Liver (tissue), 9 donors: ENCODE measurements around the gene FBLN1. TPM values are rescaled to one million over a fixed set of nuclear protein-coding genes. Genes with fewer than 3 reads are reported as not detected.

Experiments
- DNase-seq: peaks from one replicate; pipeline ENCODE4 v3.0.0-alpha.2; 2017; ENCODE audit warnings: low spot score
- H3K27ac ChIP-seq, 2 donors: one replicate each; pipeline ENCODE4 v1.7.0; 2013; ENCODE audit warnings: inconsistent platforms in 2 of 2, low read length in 2 of 2, control low read depth in 1 of 2, low read depth in 1 of 2, mild to moderate bottlenecking in 1 of 2
- H3K27me3 ChIP-seq, 4 donors: one replicate each; pipeline versions ENCODE4 v1.6.1 to v1.7.0; 2013; ENCODE audit warnings: low read length in 3 of 4, inconsistent platforms in 1 of 4, mild to moderate bottlenecking in 1 of 4, moderate library complexity in 1 of 4; ENCODE audit not compliant: control insufficient read depth in 4 of 4, insufficient read depth in 4 of 4
- H3K36me3 ChIP-seq, 4 donors: one replicate each; pipeline versions ENCODE4 v1.6.1 to v1.7.0; 2013; ENCODE audit warnings: low read length in 3 of 4, mild to moderate bottlenecking in 3 of 4, low read depth in 1 of 4, moderate library complexity in 1 of 4; ENCODE audit not compliant: control insufficient read depth in 4 of 4, insufficient read depth in 3 of 4
- H3K4me1 ChIP-seq, 4 donors: one replicate each; pipeline versions ENCODE4 v1.6.1 to v1.7.0; 2013; ENCODE audit warnings: low read length in 3 of 4, mild to moderate bottlenecking in 3 of 4, moderate library complexity in 1 of 4; ENCODE audit not compliant: control insufficient read depth in 4 of 4, insufficient read depth in 4 of 4
- H3K4me3 ChIP-seq, 3 donors: one replicate each; pipeline versions ENCODE4 v1.6.1 to v1.7.0; 2013; ENCODE audit warnings: low read length in 3 of 3, control low read depth in 1 of 3, low read depth in 1 of 3, mild to moderate bottlenecking in 1 of 3
- H3K9ac ChIP-seq, 2 donors: one replicate each; pipeline ENCODE4 v1.7.0; 2013; ENCODE audit warnings: low read length in 2 of 2, mild to moderate bottlenecking in 2 of 2, moderate library complexity in 2 of 2, control low read depth in 1 of 2, low read depth in 1 of 2
- H3K9me3 ChIP-seq, 4 donors: one replicate each; pipeline versions ENCODE4 v1.6.1 to v1.7.0; 2013; ENCODE audit warnings: low read length in 3 of 4; ENCODE audit not compliant: control insufficient read depth in 4 of 4
- ATF3 ChIP-seq: IDR thresholded peaks from 2 replicates; pipeline ENCODE4 v1.6.1; 2016; ENCODE audit warnings: antibody characterized with exemption
- EGR1 ChIP-seq, 2 donors: IDR thresholded peaks; 2 replicates each; pipeline ENCODE4 v1.6.1; 2016 to 2018; ENCODE audit warnings: antibody characterized with exemption in 2 of 2, low read depth in 2 of 2
- FOXA1 ChIP-seq: IDR thresholded peaks from 2 replicates; pipeline ENCODE4 v1.6.1; 2016; ENCODE audit warnings: antibody characterized with exemption
- FOXA2 ChIP-seq: IDR thresholded peaks from 2 replicates; pipeline ENCODE4 v1.6.1; 2016; ENCODE audit warnings: antibody characterized with exemption
- GABPA ChIP-seq, 2 donors: IDR thresholded peaks in 1 of 2; conservative IDR thresholded peaks in 1 of 2; 2 replicates each; pipeline ENCODE4 v1.6.1; 2016; ENCODE audit warnings: antibody characterized with exemption in 2 of 2, mild to moderate bottlenecking in 1 of 2, moderate library complexity in 1 of 2
- HNF4A ChIP-seq, 2 donors: conservative IDR thresholded peaks; 2 replicates each; pipeline ENCODE4 v1.6.1; 2016; ENCODE audit warnings: antibody characterized with exemption in 2 of 2, mild to moderate bottlenecking in 2 of 2
- JUND ChIP-seq, 2 donors: IDR thresholded peaks; 2 replicates each; pipeline ENCODE4 v1.6.1; 2016; ENCODE audit warnings: antibody characterized with exemption in 2 of 2
- MAX ChIP-seq: IDR thresholded peaks from 2 replicates; pipeline ENCODE4 v1.6.1; 2016; ENCODE audit warnings: antibody characterized with exemption
- NR2F2 ChIP-seq: IDR thresholded peaks from 2 replicates; pipeline ENCODE4 v1.6.1; 2016; ENCODE audit warnings: antibody characterized with exemption
- REST ChIP-seq: IDR thresholded peaks from 2 replicates; pipeline ENCODE4 v1.6.1; 2016; ENCODE audit warnings: antibody characterized with exemption, mild to moderate bottlenecking
- RXRA ChIP-seq, 2 donors: IDR thresholded peaks; 2 replicates each; pipeline ENCODE4 v1.6.1; 2017 to 2018; ENCODE audit warnings: antibody characterized with exemption in 2 of 2, mild to moderate bottlenecking in 1 of 2
- SP1 ChIP-seq: IDR thresholded peaks from 2 replicates; pipeline ENCODE4 v1.6.1; 2018; ENCODE audit warnings: antibody characterized with exemption, mild to moderate bottlenecking
- TAF1 ChIP-seq: conservative IDR thresholded peaks from 2 replicates; pipeline ENCODE4 v1.6.1; 2016; ENCODE audit warnings: antibody characterized with exemption, mild to moderate bottlenecking
- WGBS: extraction: QIAGEN DNeasy Blood & Tissue Kit; methylation state at CpG from one replicate; pipeline ENCODE4 v1.1.7; 2013; 5-methylcytosine and 5-hydroxymethylcytosine counted together
- polyA plus RNA-seq, 2 donors: library from polyadenylated mRNA; stranded (reverse) in 1 of 2; unstranded in 1 of 2; fragments of 200-250 nt in 1 of 2; fragments of >200 nt in 1 of 2; fragmentation: Nextera tagmentation in 1 of 2; extraction: Ambion mirVana in 1 of 2; gene quantifications; one replicate each; pipeline versions ENCODE4 v1.2.1 to v1.2.3, GENCODE V29; 2013 to 2015
- total RNA-seq, 2 donors: library from RNA; depleted of rRNA; stranded (reverse); fragments of >200 nt; gene quantifications; one replicate each; pipeline ENCODE4 v1.2.3, GENCODE V29; 2014
- TF ChIP-seq, protein P1 (sequence below): IDR thresholded peaks from 2 replicates; pipeline ENCODE4 v1.6.1; 2016; ENCODE audit warnings: antibody characterized with exemption
- TF ChIP-seq, protein P2 (sequence below): fragments of 150-350 bp; IDR thresholded peaks from 2 replicates; pipeline ENCODE4 v1.5.1; 2017; ENCODE audit warnings: improper control_type of control experiment, low read depth, low read length; ENCODE audit not compliant: missing input control
- donor health status: healthy.
- donor health status: healthy.
- donor health status: healthy.
- donor health status: healthy.
- donor health status: healthy.

The FBLN1 gene
- total and polyA plus RNA-seq, 4 donors: 2.2 to 9.3 (median 6.3) TPM

DNA sequence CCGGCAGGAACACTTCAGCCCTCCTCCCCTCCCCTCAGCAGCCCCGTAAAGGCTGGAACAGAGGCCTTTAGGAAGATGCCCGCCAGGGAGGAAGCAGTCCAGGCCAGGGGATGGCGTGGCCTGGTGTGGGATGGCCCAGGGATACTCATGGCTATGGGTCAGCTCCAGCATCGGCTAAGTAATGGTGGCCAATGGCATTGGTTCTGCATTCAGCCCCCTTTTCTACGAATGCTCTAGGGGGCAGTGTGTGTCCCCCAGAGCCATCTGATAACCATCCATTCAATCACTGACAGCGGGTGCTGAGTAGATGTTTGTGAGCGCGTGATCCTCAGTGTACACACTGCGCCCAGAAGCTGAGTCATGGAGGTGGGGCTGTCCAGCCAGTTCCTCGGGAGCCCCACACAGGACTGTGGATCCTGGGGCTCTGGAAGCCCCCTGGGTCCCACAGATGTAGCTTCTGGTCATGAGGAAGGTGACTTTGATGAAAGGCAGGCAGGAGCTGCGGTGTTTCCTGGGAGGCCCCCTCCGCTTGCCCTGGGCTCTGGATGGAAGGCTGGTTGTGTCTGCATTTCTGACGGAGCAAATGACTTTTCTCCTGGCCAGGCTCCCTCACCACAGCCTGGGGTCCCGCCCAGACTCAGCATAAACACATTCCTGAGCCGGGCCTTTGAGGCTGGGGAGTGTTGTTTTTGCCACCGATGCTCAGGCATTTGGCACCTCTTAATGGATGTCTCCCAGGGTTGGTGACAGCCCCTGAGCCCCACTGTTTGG, 46.5 kb downstream of the FBLN1 start:
- no peak overlapping the region for H3K27ac ChIP-seq
- H3K27me3 ChIP-seq: no peaks in the 10 kb centered on the region
- no peak for DNase-seq
- no peak for TF ChIP-seq JUND (IDR thresholded peaks at IDR 0.05)
- TF ChIP-seq RXRA (IDR thresholded peaks at IDR 0.05): no peak
- no peak for TF ChIP-seq ATF3
- TF ChIP-seq HNF4A (conservative IDR thresholded peaks at IDR 0.05): no peak
- TF ChIP-seq NR2F2: no peak
- TF ChIP-seq FOXA2: no peak
- no peak for TF ChIP-seq MAX
- no peak for TF ChIP-seq TAF1
- no peak for TF ChIP-seq REST
- TF ChIP-seq, protein P1, sequence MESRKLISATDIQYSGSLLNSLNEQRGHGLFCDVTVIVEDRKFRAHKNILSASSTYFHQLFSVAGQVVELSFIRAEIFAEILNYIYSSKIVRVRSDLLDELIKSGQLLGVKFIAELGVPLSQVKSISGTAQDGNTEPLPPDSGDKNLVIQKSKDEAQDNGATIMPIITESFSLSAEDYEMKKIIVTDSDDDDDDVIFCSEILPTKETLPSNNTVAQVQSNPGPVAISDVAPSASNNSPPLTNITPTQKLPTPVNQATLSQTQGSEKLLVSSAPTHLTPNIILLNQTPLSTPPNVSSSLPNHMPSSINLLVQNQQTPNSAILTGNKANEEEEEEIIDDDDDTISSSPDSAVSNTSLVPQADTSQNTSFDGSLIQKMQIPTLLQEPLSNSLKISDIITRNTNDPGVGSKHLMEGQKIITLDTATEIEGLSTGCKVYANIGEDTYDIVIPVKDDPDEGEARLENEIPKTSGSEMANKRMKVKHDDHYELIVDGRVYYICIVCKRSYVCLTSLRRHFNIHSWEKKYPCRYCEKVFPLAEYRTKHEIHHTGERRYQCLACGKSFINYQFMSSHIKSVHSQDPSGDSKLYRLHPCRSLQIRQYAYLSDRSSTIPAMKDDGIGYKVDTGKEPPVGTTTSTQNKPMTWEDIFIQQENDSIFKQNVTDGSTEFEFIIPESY: no peak
- H3K9ac ChIP-seq: no peak overlapping the region
- H3K4me3 ChIP-seq: no peak overlapping the region
- H3K4me1 ChIP-seq: peaks cover 0 to 7% (median 3%) of the 10 kb centered on the region in 4 donors
- WGBS: 83% methylated on average over 17 of the region's 17 CpGs
- no peaks in the 10 kb centered on the region for H3K9me3 ChIP-seq
- H3K36me3 ChIP-seq: no peaks in the 10 kb centered on the region

- WGBS: 94% methylated on average over 9 of the region's 9 CpGs
- H3K9me3 ChIP-seq: no peaks in the 10 kb centered on the region
- no peak for DNase-seq
- TF ChIP-seq FOXA1: no peak
- TF ChIP-seq EGR1 (IDR thresholded peaks at IDR 0.05; ENCODE audit: low read depth in 2 of 2): no peak
- no peak for TF ChIP-seq MAX
- no peak for TF ChIP-seq JUND (IDR thresholded peaks at IDR 0.05)
- TF ChIP-seq GABPA (IDR thresholded peaks at IDR 0.05 in 1 of 2, conservative IDR thresholded peaks at IDR 0.05 in 1 of 2): no peak
- TF ChIP-seq REST: no peak
- TF ChIP-seq SP1: no peak
- TF ChIP-seq, protein P1: no peak
- TF ChIP-seq, protein P2, sequence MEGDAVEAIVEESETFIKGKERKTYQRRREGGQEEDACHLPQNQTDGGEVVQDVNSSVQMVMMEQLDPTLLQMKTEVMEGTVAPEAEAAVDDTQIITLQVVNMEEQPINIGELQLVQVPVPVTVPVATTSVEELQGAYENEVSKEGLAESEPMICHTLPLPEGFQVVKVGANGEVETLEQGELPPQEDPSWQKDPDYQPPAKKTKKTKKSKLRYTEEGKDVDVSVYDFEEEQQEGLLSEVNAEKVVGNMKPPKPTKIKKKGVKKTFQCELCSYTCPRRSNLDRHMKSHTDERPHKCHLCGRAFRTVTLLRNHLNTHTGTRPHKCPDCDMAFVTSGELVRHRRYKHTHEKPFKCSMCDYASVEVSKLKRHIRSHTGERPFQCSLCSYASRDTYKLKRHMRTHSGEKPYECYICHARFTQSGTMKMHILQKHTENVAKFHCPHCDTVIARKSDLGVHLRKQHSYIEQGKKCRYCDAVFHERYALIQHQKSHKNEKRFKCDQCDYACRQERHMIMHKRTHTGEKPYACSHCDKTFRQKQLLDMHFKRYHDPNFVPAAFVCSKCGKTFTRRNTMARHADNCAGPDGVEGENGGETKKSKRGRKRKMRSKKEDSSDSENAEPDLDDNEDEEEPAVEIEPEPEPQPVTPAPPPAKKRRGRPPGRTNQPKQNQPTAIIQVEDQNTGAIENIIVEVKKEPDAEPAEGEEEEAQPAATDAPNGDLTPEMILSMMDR: no peak
- no peak for TF ChIP-seq HNF4A (conservative IDR thresholded peaks at IDR 0.05)
- TF ChIP-seq RXRA (IDR thresholded peaks at IDR 0.05): no peak
- no peak for TF ChIP-seq FOXA2
Measured at GRCh38 chr22:45549762-45550378, 47.2 kb downstream of the FBLN1 start.

More at GRCh38 chr22:45549762-45550378, 47.2 kb downstream of the FBLN1 start:
- Histone ChIP-seq H3K27me3 (no peaks in the 10 kb centered on the region), H3K4me3 (no peak overlapping the region), H3K36me3 (no peaks in the 10 kb centered on the region), H3K9ac (no peak overlapping the region), H3K4me1 (peaks cover 0 to 7% (median 3%) of the 10 kb centered on the region in 4 donors), H3K27ac (no peak overlapping the region)
